Adrenal gland (tissue), 5 donors: ENCODE data around the gene BMP6.

ENCODE experiments used
- POLR2A ChIP-seq, 2 donors: fragments of 450-650 bp; IDR thresholded peaks; one replicate each; pipeline ENCODE4 v1.6.1; 2017; ENCODE audit warnings: antibody characterized with exemption in 2 of 2, mild to moderate bottlenecking in 2 of 2, moderate library complexity in 1 of 2
- TF ChIP-seq, protein P1 (sequence below), 6 experiments: fragments of 450-650 bp in 4 of 6; fragments of 200-600 bp in 2 of 6; sonication (generic) in 1 of 6; IDR thresholded peaks; 1 replicate in 5 of 6; 2 replicates in 1 of 6; pipeline versions ENCODE4 v1.5.1 to v1.8.0; 2016 to 2021; ENCODE audit warnings: antibody characterized with exemption in 6 of 6, mild to moderate bottlenecking in 2 of 6, moderate library complexity in 1 of 6
- donor health status: DM: no; HTN: no; CAD: no.

DNA sequence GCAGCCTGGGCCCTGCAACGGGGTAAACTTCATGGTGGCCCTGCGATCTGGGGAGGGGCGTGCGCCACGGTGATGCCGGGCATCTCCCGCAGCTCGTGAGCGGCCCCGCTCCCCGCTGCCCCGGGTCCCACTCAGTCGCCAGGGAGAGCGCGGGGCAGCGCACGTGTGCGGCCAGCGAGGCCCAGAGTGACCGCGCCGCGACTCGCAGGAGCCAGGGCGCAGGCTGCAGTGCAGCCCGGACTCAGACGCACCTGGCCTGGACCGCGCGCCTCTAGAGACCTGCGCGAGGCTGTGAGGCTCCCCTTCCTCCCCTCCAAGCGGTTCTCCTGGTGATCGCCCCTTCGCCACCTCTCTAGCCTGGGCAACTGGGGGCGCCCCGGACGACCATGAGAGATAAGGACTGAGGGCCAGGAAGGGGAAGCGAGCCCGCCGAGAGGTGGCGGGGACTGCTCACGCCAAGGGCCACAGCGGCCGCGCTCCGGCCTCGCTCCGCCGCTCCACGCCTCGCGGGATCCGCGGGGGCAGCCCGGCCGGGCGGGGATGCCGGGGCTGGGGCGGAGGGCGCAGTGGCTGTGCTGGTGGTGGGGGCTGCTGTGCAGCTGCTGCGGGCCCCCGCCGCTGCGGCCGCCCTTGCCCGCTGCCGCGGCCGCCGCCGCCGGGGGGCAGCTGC is 652 bp downstream of the BMP6 start:
- TF ChIP-seq, protein P1, sequence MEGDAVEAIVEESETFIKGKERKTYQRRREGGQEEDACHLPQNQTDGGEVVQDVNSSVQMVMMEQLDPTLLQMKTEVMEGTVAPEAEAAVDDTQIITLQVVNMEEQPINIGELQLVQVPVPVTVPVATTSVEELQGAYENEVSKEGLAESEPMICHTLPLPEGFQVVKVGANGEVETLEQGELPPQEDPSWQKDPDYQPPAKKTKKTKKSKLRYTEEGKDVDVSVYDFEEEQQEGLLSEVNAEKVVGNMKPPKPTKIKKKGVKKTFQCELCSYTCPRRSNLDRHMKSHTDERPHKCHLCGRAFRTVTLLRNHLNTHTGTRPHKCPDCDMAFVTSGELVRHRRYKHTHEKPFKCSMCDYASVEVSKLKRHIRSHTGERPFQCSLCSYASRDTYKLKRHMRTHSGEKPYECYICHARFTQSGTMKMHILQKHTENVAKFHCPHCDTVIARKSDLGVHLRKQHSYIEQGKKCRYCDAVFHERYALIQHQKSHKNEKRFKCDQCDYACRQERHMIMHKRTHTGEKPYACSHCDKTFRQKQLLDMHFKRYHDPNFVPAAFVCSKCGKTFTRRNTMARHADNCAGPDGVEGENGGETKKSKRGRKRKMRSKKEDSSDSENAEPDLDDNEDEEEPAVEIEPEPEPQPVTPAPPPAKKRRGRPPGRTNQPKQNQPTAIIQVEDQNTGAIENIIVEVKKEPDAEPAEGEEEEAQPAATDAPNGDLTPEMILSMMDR (IDR thresholded peaks at IDR 0.05): no peak
- no peak for TF ChIP-seq POLR2A (IDR thresholded peaks at IDR 0.05)
